GM23248 (cell line): ENCODE results near the gene CMSS1. TPM values are rescaled to one million over a fixed set of nuclear protein-coding genes. Genes with fewer than 3 reads are reported as not detected.

Experiments used
- DNase-seq: peaks from one replicate; pipeline ENCODE4 v3.0.0-alpha.2; 2015
- H2AFZ ChIP-seq: fragments of 200-600 bp; sonication (generic); 2 replicates; pipeline ENCODE4 v1.6.1; 2016; ENCODE audit warnings: antibody characterized with exemption
- H3F3A ChIP-seq: fragments of 200-600 bp; sonication (generic); 2 replicates; pipeline ENCODE4 v1.6.1; 2016; ENCODE audit warnings: mild to moderate bottlenecking, antibody characterized with exemption, mixed run types; ENCODE audit not compliant: insufficient read depth
- H3K27ac ChIP-seq: fragments of 200-600 bp; sonication (generic); 2 replicates; pipeline ENCODE4 v1.5.1; 2016; ENCODE audit warnings: mild to moderate bottlenecking
- H3K27me3 ChIP-seq: fragments of 200-600 bp; sonication (generic); replicated peaks from 2 replicates; pipeline ENCODE4 v1.6.1; 2016; ENCODE audit warnings: mild to moderate bottlenecking; ENCODE audit not compliant: insufficient read depth
- H3K36me3 ChIP-seq: fragments of 200-600 bp; sonication (generic); 2 replicates; pipeline ENCODE4 v1.6.1; 2016; ENCODE audit warnings: low read depth, mild to moderate bottlenecking
- H3K4me1 ChIP-seq: fragments of 200-600 bp; sonication (generic); 2 replicates; pipeline ENCODE4 v1.6.1; 2016; ENCODE audit warnings: mild to moderate bottlenecking; ENCODE audit not compliant: insufficient read depth
- H3K4me2 ChIP-seq: fragments of 200-600 bp; sonication (generic); one replicate; pipeline ENCODE4 v1.6.1; 2016; ENCODE audit warnings: mild to moderate bottlenecking; ENCODE audit not compliant: unreplicated experiment
- H3K4me3 ChIP-seq: fragments of 200-600 bp; sonication (generic); 2 replicates; pipeline ENCODE4 v1.5.1; 2016; ENCODE audit warnings: mild to moderate bottlenecking
- H3K79me2 ChIP-seq: fragments of 200-600 bp; sonication (generic); 2 replicates; pipeline ENCODE4 v1.6.1; 2016; ENCODE audit warnings: mild to moderate bottlenecking; ENCODE audit not compliant: insufficient read depth
- H3K9ac ChIP-seq: fragments of 200-600 bp; sonication (generic); 2 replicates; pipeline ENCODE4 v1.6.1; 2016; ENCODE audit warnings: mild to moderate bottlenecking
- H3K9me2 ChIP-seq: fragments of 200-600 bp; sonication (generic); 2 replicates; pipeline ENCODE4 v1.6.1; 2016; ENCODE audit warnings: mixed run types, mild to moderate bottlenecking, moderate library complexity; ENCODE audit not compliant: insufficient read depth
- H3K9me3 ChIP-seq: fragments of 200-600 bp; sonication (generic); one replicate; pipeline ENCODE4 v1.6.1; 2017; ENCODE audit warnings: low read depth
- H4K20me1 ChIP-seq: fragments of 200-600 bp; sonication (generic); 2 replicates; pipeline ENCODE4 v1.6.0; 2016; ENCODE audit not compliant: insufficient read depth
- EZH2 ChIP-seq: fragments of 200-600 bp; sonication (generic); IDR thresholded peaks from 2 replicates; pipeline ENCODE4 v1.6.1; 2018; ENCODE audit warnings: antibody characterized with exemption, mild to moderate bottlenecking; ENCODE audit not compliant: insufficient read depth, poor library complexity, severe bottlenecking
- EZH2phosphoT487 ChIP-seq: fragments of 200-600 bp; sonication (generic); IDR thresholded peaks from 2 replicates; pipeline ENCODE4 v1.6.1; 2018; ENCODE audit warnings: antibody characterized with exemption, moderate library complexity, mild to moderate bottlenecking, low read depth; ENCODE audit not compliant: insufficient read depth
- WGBS, 2 experiments: methylation state at CpG; one replicate each; pipeline ENCODE4 v1.1.6; 2015 to 2017; ENCODE audit warnings: low lambda C conversion rate in 2 of 2, low coverage in 1 of 2; ENCODE audit errors: missing lambda C conversion rate in 2 of 2; 5-methylcytosine and 5-hydroxymethylcytosine counted together
- in situ Hi-C: fragments of 300-500 bp; cut with MboI; formaldehyde crosslinking; loops from 2 replicates; pipeline ENCODE4 v1.15.0; 2020
- polyA plus RNA-seq: library from polyadenylated mRNA; unstranded; fragments of >200 nt; fragmentation: Nextera tagmentation; extraction: Ambion mirVana; gene quantifications from 2 replicates; pipeline ENCODE4 v1.2.1, GENCODE V29; 2016
- total RNA-seq: library from RNA; depleted of rRNA; stranded (reverse); fragments of >200 nt; shearing (Covaris generic); gene quantifications from 2 replicates; pipeline ENCODE4 v1.2.3, GENCODE V29; 2014; rRNA removed

Gene CMSS1
- total RNA-seq (9.0 and 17.2 TPM in 2 replicates), polyA plus RNA-seq (26.6 and 26.7 TPM in 2 replicates)

DNA sequence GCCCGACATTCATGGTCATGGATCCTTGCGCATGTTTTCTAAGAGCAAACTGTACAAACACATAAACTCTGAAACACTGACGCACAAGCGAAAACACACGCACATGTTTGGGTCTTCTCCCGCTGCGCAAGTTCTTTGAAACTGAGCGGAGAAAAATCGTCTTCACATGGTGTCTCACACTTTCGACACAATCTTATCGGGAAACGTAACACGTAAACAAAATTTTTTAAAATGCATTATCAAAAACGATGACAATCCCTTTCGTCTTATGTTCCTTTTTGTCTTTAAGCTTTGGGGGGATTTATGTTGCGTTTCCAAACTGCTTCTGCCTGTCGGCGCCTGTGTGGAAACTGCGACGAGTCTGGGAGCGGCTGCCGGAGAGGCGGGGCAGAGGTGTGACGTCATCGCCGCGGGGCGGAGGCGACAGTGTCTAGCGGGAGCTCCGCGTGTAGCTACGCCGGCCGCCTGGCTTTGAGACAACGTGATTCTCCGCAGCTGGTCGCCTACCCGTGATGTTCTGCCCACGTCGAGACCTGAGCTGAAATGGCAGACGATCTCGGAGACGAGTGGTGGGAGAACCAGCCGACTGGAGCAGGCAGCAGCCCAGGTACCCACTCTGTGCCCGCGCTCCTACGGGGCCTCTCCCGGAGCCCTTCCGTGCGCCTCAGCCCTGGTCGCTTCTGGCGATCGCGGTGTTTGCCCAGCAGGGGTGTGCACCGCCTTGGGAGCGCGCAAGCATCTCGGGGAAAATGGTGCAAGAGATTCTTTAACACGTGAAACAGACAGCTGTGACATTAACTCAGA lies at the start of gene CMSS1:
Gene CMSS1, plus strand, starts transcription at position 426 of the 804 bp plus-strand sequence.
- no peaks in the 10 kb centered on the region for H4K20me1 ChIP-seq
- peak within 1 kb of the TSS; percentile 92 for H3K27ac ChIP-seq
- H3K9me3 ChIP-seq = no peaks in the 10 kb centered on the region
- H3F3A ChIP-seq = peaks cover 10% of the 10 kb centered on the region; the same call in 1 of the 2 replicates
- peak within 1 kb of the TSS; percentile 88 for H2AFZ ChIP-seq
- H3K4me1 ChIP-seq = peaks cover 14% of the 10 kb centered on the region
- no peaks in the 10 kb centered on the region for H3K27me3 ChIP-seq
- DNase-seq = peak; percentile 96
- peak within 1 kb of the TSS; percentile 93 for H3K9ac ChIP-seq
- peak within 1 kb of the TSS; percentile 89 for H3K4me2 ChIP-seq
- no peaks in the 10 kb centered on the region for H3K9me2 ChIP-seq
- peak within 1 kb of the TSS; percentile 79 for H3K4me3 ChIP-seq
- TF ChIP-seq EZH2 = no peak
- TF ChIP-seq EZH2phosphoT487 = no peak
- no peaks in the 10 kb centered on the region for H3K36me3 ChIP-seq
- in situ Hi-C loops = no loop called here
- peaks cover 32% of the 10 kb centered on the region for H3K79me2 ChIP-seq
- WGBS, 2 experiments = 0 to 1% methylated on average over 57 to 60 of the region's 60 CpGs

DNA sequence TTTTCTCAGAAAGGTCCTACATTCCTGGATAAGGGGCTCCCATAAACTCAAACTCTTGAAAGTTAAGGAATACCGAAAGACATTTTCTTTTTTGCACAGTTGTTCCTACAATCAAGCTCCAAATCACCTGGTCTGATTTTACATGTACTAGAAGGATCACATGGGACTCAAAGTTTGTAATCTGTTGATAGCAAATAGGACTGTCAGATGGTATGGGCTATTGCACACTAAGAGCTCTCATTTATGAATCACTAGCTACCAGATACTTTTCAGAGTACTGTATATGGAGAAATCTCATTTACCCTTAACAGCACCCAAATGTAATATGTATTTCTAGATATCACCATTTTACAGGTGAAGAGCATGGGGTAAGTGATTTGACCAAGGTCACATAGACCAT lies 49.5 kb upstream of the CMSS1 start:
- Histone ChIP-seq H3K27me3 (no peaks in the 10 kb centered on the region), H3K9me3 (no peaks in the 10 kb centered on the region), H3K36me3 (no peaks in the 10 kb centered on the region), H3K4me2 (no peak overlapping the region), H3K9me2 (no peaks in the 10 kb centered on the region), H3K79me2 (no peaks in the 10 kb centered on the region), H3K9ac (no peak overlapping the region), H3K27ac (no peak overlapping the region), H3F3A (peaks cover 20% of the 10 kb centered on the region), H3K4me1 (peaks cover 34% of the 10 kb centered on the region), H2AFZ (no peak overlapping the region), H4K20me1 (no peaks in the 10 kb centered on the region), H3K4me3 (no peak overlapping the region)
- TF ChIP-seq EZH2 = no peak
- no peak for TF ChIP-seq EZH2phosphoT487
- peak; percentile 28 for DNase-seq
- 97 to 100% methylated on average over 1 of the region's 1 CpG for WGBS, 2 experiments
- in situ Hi-C loops = loop anchor here (25.0 kb wide), 2 partner anchors 731 to 1156 kb away; no protein-coding TSS in a partner anchor

- no peak for DNase-seq
- H3K4me2 ChIP-seq = no peak overlapping the region
- H3K9me2 ChIP-seq = no peaks in the 10 kb centered on the region
- H3K79me2 ChIP-seq = no peaks in the 10 kb centered on the region
- peaks cover 34% of the 10 kb centered on the region for H3K4me1 ChIP-seq
- H4K20me1 ChIP-seq = no peaks in the 10 kb centered on the region
- no peak for TF ChIP-seq EZH2
- no peak for TF ChIP-seq EZH2phosphoT487
- H3K9me3 ChIP-seq = no peaks in the 10 kb centered on the region
- no peaks in the 10 kb centered on the region for H3K36me3 ChIP-seq
- no peak overlapping the region for H3K27ac ChIP-seq
- no peak overlapping the region for H3K9ac ChIP-seq
- no peaks in the 10 kb centered on the region for H3K27me3 ChIP-seq
- H2AFZ ChIP-seq = no peak overlapping the region
- WGBS, 2 experiments = 92 to 98% methylated on average over 2 of the region's 2 CpGs
- peaks cover 23% of the 10 kb centered on the region for H3F3A ChIP-seq
- in situ Hi-C loops = loop anchor here (25.0 kb wide), 2 partner anchors 732 to 1157 kb away; no protein-coding TSS in a partner anchor
- H3K4me3 ChIP-seq = no peak overlapping the region
Measured at GRCh38 chr3:99768808-99769501, 48.7 kb upstream of the CMSS1 start.

- Histone ChIP-seq H2AFZ (no peak overlapping the region), H3K27me3 (no peaks in the 10 kb centered on the region), H3K36me3 (no peaks in the 10 kb centered on the region), H4K20me1 (no peaks in the 10 kb centered on the region), H3K4me1 (peaks cover 30% of the 10 kb centered on the region), H3K9me2 (no peaks in the 10 kb centered on the region), H3K9ac (no peak overlapping the region), H3K27ac (no peak overlapping the region), H3F3A (peaks cover 29% of the 10 kb centered on the region), H3K9me3 (no peaks in the 10 kb centered on the region), H3K4me3 (no peak overlapping the region), H3K4me2 (no peak overlapping the region), H3K79me2 (no peaks in the 10 kb centered on the region)
- in situ Hi-C loops = loop anchor here (25.0 kb wide), 2 partner anchors 735 to 1160 kb away; no protein-coding TSS in a partner anchor
- no peak for DNase-seq
- WGBS, 2 experiments = 96 to 98% methylated on average over 3 of the region's 3 CpGs
- TF ChIP-seq EZH2phosphoT487 (no peak), EZH2 (no peak)
Measured at GRCh38 chr3:99772171-99772570, 45.5 kb upstream of the CMSS1 start.
